ENCODE measurements around the gene CTXND1. TPM values are rescaled to one million over a fixed set of nuclear protein-coding genes. Genes with fewer than 3 reads are reported as not detected.

The CTXND1 gene
- polyA plus RNA-seq, 3 donors = not detected

GRCh38 chr15:80286055-80286454 lies 34.0 kb upstream of the CTXND1 start:
- no peaks in the 10 kb centered on the region for H3K4me1 ChIP-seq (ENCODE audit: control insufficient read depth in 1 of 2, insufficient read depth in 2 of 2, low read length in 2 of 2)
- no peak overlapping the region for H3K4me3 ChIP-seq (replicated peaks in 1 of 3; ENCODE audit: low read depth in 2 of 3, low read length in 3 of 3)
- no peak overlapping the region for H3K27ac ChIP-seq (ENCODE audit: low read depth in 1 of 2, low read length in 2 of 2)
- no peaks in the 10 kb centered on the region for H3K4me1 Mint-ChIP-seq
- no peaks in the 10 kb centered on the region for H3K36me3 Mint-ChIP-seq
- no peak for TF ChIP-seq CTCF (IDR thresholded peaks at IDR 0.05)
- no peak overlapping the region for H3K9ac ChIP-seq (ENCODE audit: insufficient read depth, low read length, poor library complexity, severe bottlenecking)
- peaks cover 0 to 5% of the 10 kb centered on the region in 2 donors for H3K27me3 ChIP-seq (ENCODE audit: control insufficient read depth in 2 of 2, insufficient read depth in 2 of 2, low read length in 2 of 2)
- H3K27me3 Mint-ChIP-seq (ENCODE audit: low read depth in 3 of 3) = peaks cover 2 to 28% (median 18%) of the 10 kb centered on the region in 3 donors
- H3K4me3 Mint-ChIP-seq = no peak overlapping the region
- no peak overlapping the region for H2AFZ ChIP-seq (ENCODE audit: insufficient read depth, low read depth, low read length, poor library complexity, severe bottlenecking)
- no peaks in the 10 kb centered on the region for H3K79me2 ChIP-seq (ENCODE audit: insufficient read depth, low read length)
- H4K20me1 ChIP-seq (ENCODE audit: insufficient read depth, low read length) = no peaks in the 10 kb centered on the region
- H3K27ac Mint-ChIP-seq = no peak overlapping the region
- H3K9me3 ChIP-seq (replicated peaks in 1 of 2; ENCODE audit: control insufficient read depth in 1 of 2, insufficient read depth in 1 of 2, low read length in 2 of 2) = no peaks in the 10 kb centered on the region
- H3K4me2 ChIP-seq (replicated peaks; ENCODE audit: extremely low read depth, low read length, poor library complexity, severe bottlenecking) = no peak overlapping the region
- intact Hi-C loops (cut with micrococcal nuclease) = no loop called here
- peaks cover 0 to 5% (median 2%) of the 10 kb centered on the region in 7 donors for H3K9me3 Mint-ChIP-seq
- no peak for DNase-seq
- 93% methylated on average over 5 of the region's 7 CpGs for WGBS (ENCODE audit: insufficient coverage)
- H3K36me3 ChIP-seq (replicated peaks in 1 of 2; ENCODE audit: control insufficient read depth in 1 of 2, insufficient read depth in 2 of 2, low read length in 2 of 2) = no peaks in the 10 kb centered on the region

- H3K36me3 Mint-ChIP-seq = no peaks in the 10 kb centered on the region
- no peak overlapping the region for H3K27ac Mint-ChIP-seq
- WGBS (ENCODE audit: insufficient coverage) = 100% methylated on average over 2 of the region's 8 CpGs
- Histone ChIP-seq H3K9me3 (replicated peaks in 1 of 2; ENCODE audit: control insufficient read depth in 1 of 2, insufficient read depth in 1 of 2, low read length in 2 of 2) (no peaks in the 10 kb centered on the region), H3K4me2 (replicated peaks; ENCODE audit: extremely low read depth, low read length, poor library complexity, severe bottlenecking) (no peak overlapping the region), H3K79me2 (ENCODE audit: insufficient read depth, low read length) (no peaks in the 10 kb centered on the region), H4K20me1 (ENCODE audit: insufficient read depth, low read length) (no peaks in the 10 kb centered on the region), H3K4me3 (replicated peaks in 1 of 3; ENCODE audit: low read depth in 2 of 3, low read length in 3 of 3) (no peak overlapping the region), H2AFZ (ENCODE audit: insufficient read depth, low read depth, low read length, poor library complexity, severe bottlenecking) (no peak overlapping the region), H3K36me3 (replicated peaks in 1 of 2; ENCODE audit: control insufficient read depth in 1 of 2, insufficient read depth in 2 of 2, low read length in 2 of 2) (no peaks in the 10 kb centered on the region), H3K27ac (ENCODE audit: low read depth in 1 of 2, low read length in 2 of 2) (no peak overlapping the region), H3K4me1 (ENCODE audit: control insufficient read depth in 1 of 2, insufficient read depth in 2 of 2, low read length in 2 of 2) (no peaks in the 10 kb centered on the region), H3K9ac (ENCODE audit: insufficient read depth, low read length, poor library complexity, severe bottlenecking) (no peak overlapping the region), H3K27me3 (ENCODE audit: control insufficient read depth in 2 of 2, insufficient read depth in 2 of 2, low read length in 2 of 2) (peaks cover 0 to 5% of the 10 kb centered on the region in 2 donors)
- intact Hi-C loops (cut with micrococcal nuclease) = no loop called here
- no peak for TF ChIP-seq CTCF (IDR thresholded peaks at IDR 0.05)
- H3K4me1 Mint-ChIP-seq = no peaks in the 10 kb centered on the region
- H3K27me3 Mint-ChIP-seq (ENCODE audit: low read depth in 3 of 3) = peaks cover 5 to 24% (median 17%) of the 10 kb centered on the region in 3 donors
- no peak overlapping the region for H3K4me3 Mint-ChIP-seq
- peaks cover 0 to 3% (median 0%) of the 10 kb centered on the region in 7 donors for H3K9me3 Mint-ChIP-seq
- DNase-seq = no peak
These were observed 33.4 kb upstream of the CTXND1 start for GRCh38 chr15:80285379-80285778.
